OCI-LY3 (cell line): ENCODE results near the gene GTPBP6.
"Not testable (repeated sequence)": the region's sequence is repeated elsewhere in the genome, so short reads cannot be mapped to it uniquely, and the experiment has no call there.

Experiments
- H2AFZ ChIP-seq: fragments of 200-600, 300-600 bp; shearing (Covaris generic); 2 replicates; pipeline ENCODE4 v1.6.0; 2014; ENCODE audit warnings: antibody characterized with exemption, low read depth, low read length
- H3K27ac ChIP-seq: fragments of 200-600, 300-600 bp; sonication (generic); 2 replicates; pipeline ENCODE4 v1.5.1; 2014; ENCODE audit warnings: mild to moderate bottlenecking, low read length, moderate library complexity, mixed read lengths
- H3K27me3 ChIP-seq: fragments of 200-600, 300-600 bp; sonication (generic); 2 replicates; pipeline ENCODE4 v1.6.1; 2014; ENCODE audit warnings: low read depth, low read length, mixed read lengths
- H3K36me3 ChIP-seq: fragments of 200-600, 300-600 bp; sonication (generic); replicated peaks from 2 replicates; pipeline ENCODE3; 2014; ENCODE audit warnings: low read depth, low read length, mixed read lengths
- H3K4me1 ChIP-seq: fragments of 300-600, 200-600 bp; sonication (generic); 2 replicates; pipeline ENCODE4 v1.6.1; 2014; ENCODE audit warnings: low read length, mixed read lengths
- H3K4me2 ChIP-seq: fragments of 200-600, 300-600 bp; sonication (generic); 2 replicates; pipeline ENCODE4 v1.6.1; 2014; ENCODE audit warnings: low read length, mixed read lengths
- H3K4me3 ChIP-seq: fragments of 300-600, 200-600 bp; sonication (generic); 2 replicates; pipeline ENCODE4 v1.5.1; 2014; ENCODE audit warnings: antibody characterized with exemption, mild to moderate bottlenecking, low read length, moderate library complexity
- H3K79me2 ChIP-seq: fragments of 300-600, 200-600 bp; shearing (Covaris generic); 2 replicates; pipeline ENCODE4 v1.6.1; 2014; ENCODE audit warnings: mild to moderate bottlenecking, low read length, mixed read lengths
- H3K9ac ChIP-seq: fragments of 300-600, 200-600 bp; shearing (Covaris generic); 2 replicates; pipeline ENCODE4 v1.6.0; 2014; ENCODE audit warnings: mild to moderate bottlenecking, low read length, moderate library complexity
- H3K9me3 ChIP-seq: fragments of 200-600, 300-600 bp; shearing (Covaris generic); 2 replicates; pipeline ENCODE4 v1.6.1; 2014; ENCODE audit warnings: low read length, mixed read lengths; ENCODE audit not compliant: insufficient read depth
- H4K20me1 ChIP-seq: fragments of 200-600, 300-600 bp; sonication (generic); 2 replicates; pipeline ENCODE4 v1.6.1; 2016; ENCODE audit warnings: low read length, mixed read lengths; ENCODE audit not compliant: insufficient read depth
- CTCF ChIP-seq: fragments of 200-600, 300-600 bp; sonication (generic); IDR thresholded peaks from 2 replicates; pipeline ENCODE4 v1.5.1; 2014; ENCODE audit warnings: antibody characterized with exemption, low read length, low read depth
- EZH2phosphoT487 ChIP-seq: fragments of 200-600 bp; shearing (Covaris generic); IDR thresholded peaks from 2 replicates; pipeline ENCODE4 v1.6.1; 2018; ENCODE audit warnings: antibody characterized with exemption, mixed run types, low read depth

GTPBP6 gene

DNA sequence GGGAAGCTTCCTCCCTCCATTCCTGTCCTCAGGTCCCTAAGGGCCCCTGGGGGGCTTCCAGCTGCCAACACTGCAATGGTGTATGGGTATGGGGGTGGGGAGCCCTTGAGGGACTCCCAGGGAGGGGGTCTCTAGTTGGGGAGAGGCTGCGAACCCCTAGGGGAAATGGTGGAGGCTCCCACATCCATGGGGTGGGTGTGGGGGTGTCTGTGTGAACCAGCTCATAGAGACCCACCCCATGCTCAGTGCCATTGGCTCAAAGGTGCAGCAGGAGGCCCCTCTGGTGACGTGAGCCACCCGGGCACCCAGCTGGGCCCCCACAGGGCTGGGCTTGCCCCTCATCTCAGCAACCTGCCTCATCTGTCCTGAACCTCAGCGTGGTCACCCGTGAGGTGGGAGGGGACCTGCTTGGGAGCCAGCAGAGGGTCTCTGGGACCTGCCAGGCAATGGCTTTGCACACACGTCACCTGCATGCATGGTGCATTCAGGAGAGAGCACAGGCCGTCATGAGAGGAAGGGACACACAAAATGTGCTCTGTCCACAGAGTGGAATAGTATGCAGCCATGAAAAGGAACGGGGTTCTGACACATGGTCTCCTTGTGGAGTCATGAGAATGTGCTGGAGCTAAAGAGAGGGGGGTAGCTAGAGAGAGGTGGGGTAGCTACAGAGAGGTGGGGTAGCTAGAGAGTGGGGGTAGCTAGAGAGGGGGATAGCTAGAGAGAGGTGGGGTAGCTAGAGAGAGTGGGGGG lies 60.1 kb downstream of the GTPBP6 start:
- TF ChIP-seq EZH2phosphoT487 (no peak), CTCF (no peak)
- Histone ChIP-seq H3K4me1 (peaks cover 23% of the 10 kb centered on the region), H3K9ac (no peak overlapping the region), H3K9me3 (no peaks in the 10 kb centered on the region), H3K4me2 (no peak overlapping the region), H3K36me3 (no peaks in the 10 kb centered on the region), H2AFZ (no peak overlapping the region), H3K27ac (no peak overlapping the region), H3K27me3 (no peaks in the 10 kb centered on the region), H3K4me3 (no peak overlapping the region), H3K79me2 (no peaks in the 10 kb centered on the region), H4K20me1 (no peaks in the 10 kb centered on the region)

GRCh38 chrX:257681-258289 lies 60.8 kb downstream of the GTPBP6 start:
- no peak overlapping the region for H3K4me2 ChIP-seq
- H3K27ac ChIP-seq, result no peak overlapping the region
- no peaks in the 10 kb centered on the region for H3K27me3 ChIP-seq
- no peaks in the 10 kb centered on the region for H3K9me3 ChIP-seq
- no peak overlapping the region for H3K4me3 ChIP-seq
- TF ChIP-seq EZH2phosphoT487, result no peak
- TF ChIP-seq CTCF, result no peak
- no peak overlapping the region for H2AFZ ChIP-seq
- peaks cover 20% of the 10 kb centered on the region for H3K4me1 ChIP-seq
- no peaks in the 10 kb centered on the region for H3K79me2 ChIP-seq
- no peak overlapping the region for H3K9ac ChIP-seq
- no peaks in the 10 kb centered on the region for H3K36me3 ChIP-seq
- H4K20me1 ChIP-seq, result no peaks in the 10 kb centered on the region

DNA sequence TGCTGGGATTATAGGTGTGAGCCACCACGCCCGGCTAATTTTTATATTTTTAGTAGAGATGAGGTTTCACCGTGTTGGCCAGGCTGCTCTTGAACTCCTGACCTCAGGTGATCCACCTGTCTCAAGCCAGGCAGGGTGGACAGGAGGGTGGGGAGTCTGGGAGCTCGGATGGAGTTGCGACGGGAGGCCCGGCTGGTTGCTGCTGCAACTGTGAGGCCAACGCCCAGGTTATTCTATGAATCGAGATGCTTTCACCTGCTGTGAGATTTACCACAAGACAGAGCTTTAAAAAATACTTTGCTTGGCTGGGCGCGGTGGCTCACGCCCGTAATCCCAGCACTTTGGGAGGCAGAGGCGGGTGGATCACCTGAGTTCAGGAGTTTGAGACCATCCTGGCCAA lies 61.5 kb downstream of the GTPBP6 start:
- H2AFZ ChIP-seq, result not testable (repeated sequence)

DNA sequence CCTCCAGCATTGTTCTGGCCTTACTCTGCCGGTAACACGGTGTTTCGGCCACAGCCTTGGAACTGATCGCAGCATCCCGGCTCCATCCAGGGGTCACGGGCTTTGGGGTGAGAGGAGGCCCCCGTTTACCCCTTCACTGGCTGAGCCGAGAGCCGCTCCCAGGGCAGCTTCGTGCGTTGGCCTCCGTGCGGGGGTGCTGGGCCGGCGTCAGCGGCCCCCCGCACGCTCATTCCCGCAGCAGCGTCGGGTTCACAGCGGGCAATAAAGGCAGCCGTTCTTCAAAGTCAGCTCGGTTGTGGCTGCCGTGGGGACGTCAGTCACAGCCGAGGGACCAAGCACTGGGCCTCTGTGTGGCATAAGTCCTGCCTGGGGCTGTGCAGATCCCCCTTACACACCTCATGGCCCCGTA lies 62.7 kb downstream of the GTPBP6 start:
- Histone ChIP-seq H3K9ac (no peak overlapping the region), H3K9me3 (no peaks in the 10 kb centered on the region), H3K79me2 (no peaks in the 10 kb centered on the region), H3K4me3 (no peak overlapping the region), H3K4me1 (peaks cover 22% of the 10 kb centered on the region; the same call in 1 of the 2 replicates), H3K27me3 (no peaks in the 10 kb centered on the region), H3K36me3 (no peaks in the 10 kb centered on the region), H3K4me2 (no peak overlapping the region), H3K27ac (no peak overlapping the region), H4K20me1 (no peaks in the 10 kb centered on the region), H2AFZ (no peak overlapping the region)
- TF ChIP-seq EZH2phosphoT487 (no peak), CTCF (no peak)

More for the DNA sequence above, 61.5 kb downstream of the GTPBP6 start:
- not testable (repeated sequence) for H3K4me2 ChIP-seq, H3K9ac ChIP-seq, H3K36me3 ChIP-seq, H4K20me1 ChIP-seq, H3K4me3 ChIP-seq, H3K9me3 ChIP-seq, H3K79me2 ChIP-seq, H3K27ac ChIP-seq, H3K27me3 ChIP-seq
- H3K4me1 ChIP-seq, result peaks cover 15% of the 10 kb centered on the region
